ENCODE results near the gene SEMA6B.

Gene SEMA6B

DNA sequence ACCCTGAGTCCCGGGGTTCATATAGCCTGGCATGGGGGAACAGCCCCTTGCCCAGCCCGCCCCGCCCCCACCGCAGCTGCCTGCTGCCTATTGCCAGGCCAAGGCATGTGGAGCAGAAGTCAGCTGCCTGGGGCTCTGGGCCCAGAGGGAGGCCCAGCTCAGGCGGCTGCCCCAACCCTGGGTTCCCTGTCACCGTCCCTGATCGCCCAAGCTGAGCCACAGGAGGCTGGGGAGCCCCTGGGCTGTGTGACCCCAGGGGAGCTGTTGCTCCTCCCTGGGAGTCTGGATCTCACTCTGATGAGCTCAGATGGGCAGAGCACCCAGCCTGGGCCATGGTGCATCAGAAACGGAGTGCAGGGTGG is 42.6 kb downstream of the SEMA6B start:
- H3K36me3 ChIP-seq (ENCODE audit: insufficient read depth): no peaks in the 10 kb centered on the region
- no peak overlapping the region for H3K27ac ChIP-seq
- H3K4me1 ChIP-seq (ENCODE audit: low read depth, poor library complexity, severe bottlenecking): no peaks in the 10 kb centered on the region
- H3K4me3 ChIP-seq (IDR thresholded peaks at IDR 0.05; ENCODE audit: insufficient read depth, low read depth, low read length): no peak overlapping the region
- peaks cover 74% of the 10 kb centered on the region for H3K27me3 ChIP-seq (ENCODE audit: insufficient read depth, low read depth)
- no peak overlapping the region for H3K9ac ChIP-seq
- no peak overlapping the region for H2AFZ ChIP-seq (ENCODE audit: low read depth)
- no peaks in the 10 kb centered on the region for H3K79me2 ChIP-seq (ENCODE audit: insufficient read depth, low read depth)
- H4K20me1 ChIP-seq (ENCODE audit: insufficient read depth): no peaks in the 10 kb centered on the region
- H3K4me2 ChIP-seq: no peak overlapping the region
- TF ChIP-seq, protein P1, sequence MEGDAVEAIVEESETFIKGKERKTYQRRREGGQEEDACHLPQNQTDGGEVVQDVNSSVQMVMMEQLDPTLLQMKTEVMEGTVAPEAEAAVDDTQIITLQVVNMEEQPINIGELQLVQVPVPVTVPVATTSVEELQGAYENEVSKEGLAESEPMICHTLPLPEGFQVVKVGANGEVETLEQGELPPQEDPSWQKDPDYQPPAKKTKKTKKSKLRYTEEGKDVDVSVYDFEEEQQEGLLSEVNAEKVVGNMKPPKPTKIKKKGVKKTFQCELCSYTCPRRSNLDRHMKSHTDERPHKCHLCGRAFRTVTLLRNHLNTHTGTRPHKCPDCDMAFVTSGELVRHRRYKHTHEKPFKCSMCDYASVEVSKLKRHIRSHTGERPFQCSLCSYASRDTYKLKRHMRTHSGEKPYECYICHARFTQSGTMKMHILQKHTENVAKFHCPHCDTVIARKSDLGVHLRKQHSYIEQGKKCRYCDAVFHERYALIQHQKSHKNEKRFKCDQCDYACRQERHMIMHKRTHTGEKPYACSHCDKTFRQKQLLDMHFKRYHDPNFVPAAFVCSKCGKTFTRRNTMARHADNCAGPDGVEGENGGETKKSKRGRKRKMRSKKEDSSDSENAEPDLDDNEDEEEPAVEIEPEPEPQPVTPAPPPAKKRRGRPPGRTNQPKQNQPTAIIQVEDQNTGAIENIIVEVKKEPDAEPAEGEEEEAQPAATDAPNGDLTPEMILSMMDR (conservative IDR thresholded peaks at IDR 0.05; ENCODE audit: low read depth, low read length): no peak

DNA sequence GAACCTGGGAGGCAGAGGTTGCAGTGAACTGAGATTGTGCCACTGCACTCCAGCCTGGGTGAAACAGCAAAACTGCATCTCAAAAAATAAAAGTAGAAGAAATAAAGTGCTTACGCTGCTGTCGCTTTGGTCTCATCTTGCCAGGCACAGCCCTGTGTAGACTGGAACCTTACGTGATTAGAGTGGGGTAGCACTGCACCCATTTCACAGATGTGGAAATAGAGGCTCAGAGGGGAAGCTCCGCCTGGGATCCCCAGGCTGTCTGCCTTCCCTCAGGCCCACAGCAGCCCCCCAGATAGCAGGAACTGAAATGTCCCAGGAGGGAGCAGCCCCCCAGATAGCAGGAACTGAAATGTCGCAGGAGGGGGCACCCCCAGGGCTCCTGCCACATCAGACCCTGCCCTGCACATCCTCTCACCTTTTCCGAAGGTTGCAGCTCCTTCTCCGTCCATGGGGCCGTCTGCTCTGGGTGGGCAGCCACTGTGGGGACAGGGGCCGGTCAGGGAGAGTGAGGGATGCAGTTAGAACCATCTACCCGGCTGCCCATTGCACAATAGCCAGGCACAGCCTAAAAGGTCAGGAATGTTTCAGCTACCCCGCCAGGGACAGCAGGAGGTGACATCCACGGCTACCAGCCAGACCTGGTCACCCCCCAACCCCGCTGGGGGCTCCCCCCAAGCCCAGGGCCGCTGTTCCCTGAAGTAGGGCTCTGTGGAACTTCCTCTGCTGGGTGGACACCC is 43.1 kb downstream of the SEMA6B start:
- Histone ChIP-seq H3K27me3 (ENCODE audit: insufficient read depth, low read depth) (peaks cover 69% of the 10 kb centered on the region), H3K27ac (no peak overlapping the region), H3K4me3 (IDR thresholded peaks at IDR 0.05; ENCODE audit: insufficient read depth, low read depth, low read length) (no peak overlapping the region), H3K9ac (no peak overlapping the region), H3K36me3 (ENCODE audit: insufficient read depth) (no peaks in the 10 kb centered on the region), H4K20me1 (ENCODE audit: insufficient read depth) (no peaks in the 10 kb centered on the region), H3K4me1 (ENCODE audit: low read depth, poor library complexity, severe bottlenecking) (no peaks in the 10 kb centered on the region), H3K4me2 (no peak overlapping the region), H2AFZ (ENCODE audit: low read depth) (no peak overlapping the region), H3K79me2 (ENCODE audit: insufficient read depth, low read depth) (no peaks in the 10 kb centered on the region)
- TF ChIP-seq, protein P1 (conservative IDR thresholded peaks at IDR 0.05; ENCODE audit: low read depth, low read length): no peak

DNA sequence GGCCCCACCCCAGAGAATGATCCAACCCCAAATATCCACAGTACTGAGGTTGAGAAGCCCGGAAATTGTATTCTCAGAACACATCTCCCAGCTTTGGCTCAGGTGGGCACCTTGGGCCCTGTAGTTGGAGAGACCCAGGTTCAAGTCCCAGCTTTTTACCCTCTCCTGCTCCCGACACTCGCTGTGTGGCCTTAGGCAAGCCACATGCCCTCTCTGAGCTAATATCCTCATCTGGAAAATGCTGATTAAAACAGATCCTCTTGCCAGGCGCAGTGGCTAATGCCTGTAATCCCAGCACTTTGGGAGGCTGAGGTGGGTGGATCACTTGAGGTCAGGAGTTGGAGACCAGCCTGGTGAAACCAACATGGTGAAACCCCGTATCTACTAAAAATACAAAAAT is 43.8 kb downstream of the SEMA6B start:
- Histone ChIP-seq H3K79me2 (ENCODE audit: insufficient read depth, low read depth) (no peaks in the 10 kb centered on the region), H3K9ac (no peak overlapping the region), H2AFZ (ENCODE audit: low read depth) (no peak overlapping the region), H3K4me1 (ENCODE audit: low read depth, poor library complexity, severe bottlenecking) (no peaks in the 10 kb centered on the region), H4K20me1 (ENCODE audit: insufficient read depth) (no peaks in the 10 kb centered on the region), H3K4me3 (IDR thresholded peaks at IDR 0.05; ENCODE audit: insufficient read depth, low read depth, low read length) (no peak overlapping the region), H3K27me3 (ENCODE audit: insufficient read depth, low read depth) (peaks cover 63% of the 10 kb centered on the region), H3K36me3 (ENCODE audit: insufficient read depth) (no peaks in the 10 kb centered on the region), H3K4me2 (no peak overlapping the region), H3K27ac (no peak overlapping the region)
- TF ChIP-seq, protein P1 (conservative IDR thresholded peaks at IDR 0.05; ENCODE audit: low read depth, low read length): no peak

DNA sequence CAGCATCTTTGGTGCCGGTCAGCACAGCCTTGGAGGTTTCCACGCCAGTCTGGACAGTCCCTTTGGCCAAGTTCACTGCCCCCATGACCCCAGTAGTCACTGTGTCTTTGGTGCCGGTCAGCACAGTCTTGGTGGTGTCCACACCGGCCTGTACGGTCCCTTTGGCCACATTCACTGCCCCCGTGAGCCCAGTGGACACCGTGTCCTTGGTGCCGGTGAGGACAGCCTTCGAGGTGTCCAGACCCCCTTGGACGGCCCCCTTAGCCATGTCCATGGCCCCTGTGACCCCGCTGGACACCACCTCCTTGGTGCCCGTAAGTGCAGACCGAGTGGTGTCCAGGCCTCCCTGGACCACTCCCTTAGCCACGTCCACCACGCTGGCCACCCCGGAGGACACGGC is 46.2 kb downstream of the SEMA6B start:
- H3K27me3 ChIP-seq (ENCODE audit: insufficient read depth, low read depth): peaks cover 41% of the 10 kb centered on the region
- no peak overlapping the region for H3K4me2 ChIP-seq
- no peak overlapping the region for H3K4me3 ChIP-seq (IDR thresholded peaks at IDR 0.05; ENCODE audit: insufficient read depth, low read depth, low read length)
- H3K79me2 ChIP-seq (ENCODE audit: insufficient read depth, low read depth): no peaks in the 10 kb centered on the region
- H3K4me1 ChIP-seq (ENCODE audit: low read depth, poor library complexity, severe bottlenecking): no peaks in the 10 kb centered on the region
- no peak overlapping the region for H2AFZ ChIP-seq (ENCODE audit: low read depth)
- no peaks in the 10 kb centered on the region for H3K36me3 ChIP-seq (ENCODE audit: insufficient read depth)
- TF ChIP-seq, protein P1 (conservative IDR thresholded peaks at IDR 0.05; ENCODE audit: low read depth, low read length): no peak
- no peak overlapping the region for H3K27ac ChIP-seq
- H3K9ac ChIP-seq: no peak overlapping the region
- no peaks in the 10 kb centered on the region for H4K20me1 ChIP-seq (ENCODE audit: insufficient read depth)
